ENCODE measurements around the gene ZFP3. TPM values are rescaled to one million over a fixed set of nuclear protein-coding genes. Genes with fewer than 3 reads are reported as not detected.
"Not testable (repeated sequence)": the region's sequence is repeated elsewhere in the genome, so short reads cannot be mapped to it uniquely, and the experiment has no call there.

The ZFP3 gene
- polyA plus RNA-seq, 4 donors, result 11.9 to 15.7 (median 14.4) TPM

DNA sequence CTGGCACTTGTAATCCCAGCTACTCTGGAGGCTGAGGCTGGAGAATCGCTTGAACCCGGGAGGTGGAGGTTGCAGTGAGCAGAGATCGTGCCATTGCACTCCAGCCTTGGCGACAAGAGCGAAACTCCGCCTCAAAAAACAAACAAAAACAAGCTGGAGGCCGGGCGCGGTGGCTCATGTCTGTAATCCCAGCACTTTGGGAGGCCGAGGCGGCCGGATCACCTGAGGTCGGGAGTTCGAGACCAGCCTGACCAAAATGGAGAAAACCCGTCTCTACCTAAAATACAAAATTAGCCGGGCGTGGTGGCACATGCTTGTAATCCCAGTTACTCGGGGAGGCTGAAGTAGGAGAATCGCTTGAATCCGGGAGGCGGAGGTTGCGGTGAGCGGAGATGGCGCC is 992 bp upstream of the ZFP3 start:
- not testable (repeated sequence) for DNase-seq (ENCODE audit: low read depth in 4 of 4, low spot score in 2 of 4)

DNA sequence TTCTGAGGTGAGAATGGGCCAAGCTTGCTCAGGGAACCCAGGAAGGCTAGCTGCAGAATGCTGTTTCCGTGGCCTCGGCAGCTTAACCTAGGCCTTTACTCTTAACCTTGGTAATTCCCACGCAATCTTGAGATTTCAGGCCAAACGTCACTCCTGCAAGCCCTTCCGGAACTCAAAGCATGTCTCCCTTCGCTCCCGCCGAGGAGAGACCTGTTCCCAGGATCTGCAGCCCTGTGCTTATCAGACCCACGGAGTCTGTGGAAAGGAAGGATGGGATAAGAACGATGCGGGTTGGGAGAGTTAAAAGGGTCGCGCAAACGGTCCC is 524 bp upstream of the ZFP3 start:
- DNase-seq (ENCODE audit: low read depth in 4 of 4, low spot score in 2 of 4), result no peak

DNA sequence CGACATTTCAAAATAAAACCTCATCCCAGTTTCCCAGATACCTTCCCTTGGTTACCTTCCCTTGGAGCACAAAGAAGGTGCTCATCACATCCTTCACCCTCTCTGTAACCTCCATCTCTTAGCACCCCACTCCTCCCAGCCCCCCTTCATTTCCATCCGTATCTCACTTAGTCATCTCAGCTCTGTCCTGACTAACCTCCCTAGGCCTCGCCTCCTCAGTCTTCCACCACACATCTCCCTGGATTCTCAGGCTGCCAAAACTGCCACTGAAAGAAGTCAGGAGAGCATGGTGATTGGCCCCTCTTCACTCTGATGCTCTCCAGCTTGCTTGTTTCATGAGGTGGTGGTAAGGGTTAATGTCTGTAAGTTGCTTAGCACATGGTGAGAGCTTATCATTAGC is 2.3 kb downstream of the ZFP3 start:
- DNase-seq (ENCODE audit: low read depth in 4 of 4, low spot score in 2 of 4), result no peak

DNA sequence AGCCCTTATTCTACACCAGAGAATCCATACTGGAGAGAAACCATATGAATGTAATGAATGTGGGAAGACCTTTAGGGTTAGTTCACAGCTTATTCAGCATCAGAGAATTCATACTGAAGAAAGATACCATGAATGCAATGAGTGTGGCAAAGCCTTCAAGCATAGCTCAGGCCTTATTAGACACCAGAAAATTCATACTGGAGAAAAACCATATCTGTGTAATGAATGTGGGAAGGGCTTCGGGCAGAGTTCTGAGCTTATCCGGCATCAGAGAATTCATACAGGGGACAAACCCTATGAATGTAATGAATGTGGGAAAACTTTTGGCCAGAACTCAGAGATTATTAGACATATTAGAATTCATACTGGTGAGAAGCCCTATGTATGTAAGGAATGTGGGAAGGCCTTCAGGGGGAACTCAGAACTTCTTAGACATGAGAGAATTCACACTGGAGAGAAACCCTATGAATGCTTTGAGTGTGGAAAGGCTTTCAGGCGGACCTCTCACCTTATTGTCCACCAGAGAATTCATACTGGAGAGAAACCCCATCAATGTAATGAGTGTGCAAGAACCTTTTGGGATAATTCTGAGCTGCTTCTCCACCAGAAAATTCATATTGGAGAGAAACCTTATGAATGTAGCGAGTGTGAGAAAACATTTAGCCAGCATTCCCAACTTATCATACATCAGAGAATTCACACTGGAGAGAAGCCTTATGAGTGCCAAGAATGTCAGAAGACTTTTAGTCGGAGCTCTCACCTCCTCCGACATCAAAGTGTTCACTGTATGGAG is 14.1 kb downstream of the ZFP3 start:
- DNase-seq (ENCODE audit: low read depth in 4 of 4, low spot score in 2 of 4), result no peak

DNA sequence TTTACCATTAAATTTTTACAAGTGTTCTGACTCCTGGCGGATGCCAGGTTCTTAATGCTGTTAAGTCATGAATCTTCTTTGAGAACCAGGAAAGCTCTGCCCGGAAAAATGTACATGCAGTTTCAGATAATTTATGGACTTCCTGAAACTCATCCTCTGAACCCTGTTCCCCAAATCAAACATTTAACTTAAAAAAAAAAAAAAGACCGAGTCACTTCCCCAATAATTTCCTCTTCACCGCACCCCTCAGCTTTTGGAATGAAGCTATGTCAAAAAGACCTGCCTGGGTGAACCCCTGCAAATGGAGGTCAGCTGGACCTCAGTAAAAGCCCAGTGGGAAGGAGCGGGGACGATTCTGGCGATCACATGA is 18.4 kb downstream of the ZFP3 start:
- DNase-seq (ENCODE audit: low read depth in 4 of 4, low spot score in 2 of 4), result no peak

DNA sequence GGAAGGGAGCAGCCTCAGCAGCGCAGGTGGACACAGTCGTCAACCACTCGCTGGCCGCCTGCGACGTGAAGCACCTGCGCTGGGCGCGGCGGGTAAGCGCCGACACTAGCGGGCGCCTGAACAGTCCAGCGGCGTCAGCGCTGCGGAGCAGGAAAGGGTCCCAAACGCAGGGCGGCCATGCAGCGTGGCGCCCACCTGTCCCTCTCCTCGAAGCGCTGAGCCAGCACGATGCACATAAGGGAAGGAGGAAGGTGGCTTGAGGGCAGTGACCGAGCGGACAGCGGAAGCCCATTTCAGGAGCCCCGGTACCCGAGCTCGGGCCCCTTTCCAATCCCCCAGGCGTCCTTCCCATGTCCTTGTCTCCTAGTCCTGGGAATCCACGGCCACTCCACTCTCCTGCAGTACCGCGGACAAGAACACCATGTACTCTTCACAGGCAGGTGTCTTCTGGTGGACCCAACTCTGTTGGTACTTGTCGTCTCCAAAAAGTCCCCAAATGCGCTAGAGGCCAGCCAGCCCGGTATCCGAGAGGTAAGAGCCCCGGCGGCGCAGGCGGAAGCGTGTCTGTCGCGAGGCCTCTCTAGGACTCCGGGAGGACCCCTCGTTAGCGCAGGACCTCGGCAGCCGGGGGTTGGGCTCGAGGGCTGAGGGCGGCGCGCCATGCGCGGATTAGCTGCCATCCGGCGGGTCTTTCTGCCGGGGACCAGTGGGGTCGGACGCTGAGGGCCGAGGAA is 19.0 kb downstream of the ZFP3 start:
- peak in 1 of 4 donors; percentile 75 for DNase-seq (ENCODE audit: low read depth in 4 of 4, low spot score in 2 of 4)

DNA sequence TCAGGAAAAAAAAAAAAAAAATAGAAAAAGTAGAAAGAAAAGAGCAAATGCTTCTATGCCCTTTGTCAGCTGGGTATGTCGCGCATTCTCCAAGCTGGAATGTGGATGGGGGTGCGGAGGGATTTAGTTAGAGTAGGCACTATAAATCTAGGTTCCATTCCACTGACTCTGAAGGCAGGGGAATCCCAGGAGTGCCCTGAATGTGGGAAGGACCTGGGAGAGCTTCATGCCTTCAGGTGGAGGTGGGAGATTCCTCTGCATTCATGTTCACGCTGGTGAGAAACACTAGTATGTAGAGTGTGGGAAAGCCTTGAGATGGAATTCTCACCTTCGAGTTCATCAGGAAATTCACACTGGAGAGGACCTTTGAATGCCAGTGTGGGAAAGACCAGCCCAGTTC is 21.0 kb downstream of the ZFP3 start:
- DNase-seq (ENCODE audit: low read depth in 4 of 4, low spot score in 2 of 4), result no peak

DNA sequence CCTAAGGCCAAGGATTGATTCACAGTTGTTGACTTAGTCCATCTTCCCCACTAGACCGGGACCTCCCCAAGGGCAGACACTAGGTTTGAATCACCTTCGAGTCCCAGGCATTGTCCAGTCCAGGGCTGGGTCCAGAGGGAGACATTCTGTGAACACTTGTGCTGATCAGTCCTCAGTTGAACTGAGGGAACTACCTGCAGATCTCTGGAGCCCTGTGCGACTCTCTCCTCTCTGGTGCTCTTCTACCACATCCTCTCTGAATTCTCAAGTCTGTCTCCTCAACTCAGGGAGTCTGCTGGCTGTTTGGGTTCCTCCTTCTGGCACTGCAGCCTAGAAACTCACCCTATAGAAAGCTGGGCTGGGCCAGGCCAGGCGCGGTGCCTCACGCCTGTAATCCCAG is 22.6 kb downstream of the ZFP3 start:
- no peak for DNase-seq (ENCODE audit: low read depth in 4 of 4, low spot score in 2 of 4)

DNA sequence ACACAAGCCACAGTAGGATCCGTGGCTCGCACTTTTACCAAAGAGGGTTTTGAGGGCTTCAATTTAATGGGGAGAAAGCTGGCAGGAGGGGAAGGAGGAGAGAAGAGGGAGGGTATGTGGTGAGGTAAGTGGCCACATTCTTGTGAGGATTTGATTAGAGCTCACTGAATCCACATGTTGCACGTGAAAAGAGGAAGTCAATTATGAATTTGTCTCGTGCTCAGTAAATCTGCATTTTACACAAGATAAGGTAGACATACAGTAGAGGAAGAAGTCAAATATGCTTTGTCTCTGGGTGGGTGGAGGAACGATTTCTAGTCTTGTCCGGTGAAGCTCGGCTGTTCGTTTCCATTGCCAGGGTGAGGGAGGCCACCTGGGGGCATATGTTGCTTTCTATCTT is 32.5 kb downstream of the ZFP3 start:
- DNase-seq (ENCODE audit: low read depth in 4 of 4, low spot score in 2 of 4), result no peak

DNA sequence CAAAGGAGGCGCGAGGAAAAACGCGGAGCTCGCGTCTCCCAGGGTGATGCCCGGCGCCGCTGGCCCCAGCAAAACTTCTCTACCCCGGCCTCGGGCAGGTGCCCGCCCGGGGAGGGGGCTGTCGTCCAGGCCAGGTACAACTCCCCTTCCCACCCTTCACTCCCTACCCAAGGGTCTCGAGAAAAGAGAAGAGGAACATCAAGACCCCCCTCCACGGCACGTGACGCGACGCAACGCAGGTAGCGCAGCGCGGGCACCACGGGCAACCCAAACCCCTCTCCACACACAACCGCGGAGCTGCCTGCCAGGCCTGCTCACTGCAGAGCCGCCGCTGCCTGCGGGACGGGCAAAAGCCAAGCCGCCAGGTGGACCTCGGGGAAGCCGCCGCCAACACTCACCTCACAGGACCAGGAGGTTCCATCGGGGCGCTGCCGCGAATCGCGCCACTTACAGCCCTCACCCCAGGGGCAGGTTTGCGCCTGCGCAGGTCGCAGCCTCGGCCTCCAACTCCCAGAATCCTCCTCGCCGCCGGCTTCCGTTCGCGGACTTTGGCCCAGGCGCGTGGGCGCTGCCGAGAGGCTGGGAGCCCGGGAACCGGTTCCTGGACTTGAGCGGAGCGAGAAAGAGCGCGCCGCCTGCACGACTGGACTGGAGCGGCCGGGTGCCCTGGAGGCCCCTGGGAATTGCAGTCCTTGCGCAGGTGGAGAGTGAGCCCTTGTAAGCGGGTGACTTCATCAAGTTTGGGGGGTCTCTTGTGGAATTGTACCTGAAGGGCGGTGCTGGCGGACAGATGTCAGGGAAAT is 33.3 kb downstream of the ZFP3 start, which contains the start of gene ZNF232:
TSS of gene ZNF232 (minus strand) at position 477 of the 803 bp plus-strand sequence. CDS start at position 421, 56 bp downstream.
- peak in 3 of 4 donors; percentile 86 to 95 (median 90) for DNase-seq (ENCODE audit: low read depth in 4 of 4, low spot score in 2 of 4)

DNA sequence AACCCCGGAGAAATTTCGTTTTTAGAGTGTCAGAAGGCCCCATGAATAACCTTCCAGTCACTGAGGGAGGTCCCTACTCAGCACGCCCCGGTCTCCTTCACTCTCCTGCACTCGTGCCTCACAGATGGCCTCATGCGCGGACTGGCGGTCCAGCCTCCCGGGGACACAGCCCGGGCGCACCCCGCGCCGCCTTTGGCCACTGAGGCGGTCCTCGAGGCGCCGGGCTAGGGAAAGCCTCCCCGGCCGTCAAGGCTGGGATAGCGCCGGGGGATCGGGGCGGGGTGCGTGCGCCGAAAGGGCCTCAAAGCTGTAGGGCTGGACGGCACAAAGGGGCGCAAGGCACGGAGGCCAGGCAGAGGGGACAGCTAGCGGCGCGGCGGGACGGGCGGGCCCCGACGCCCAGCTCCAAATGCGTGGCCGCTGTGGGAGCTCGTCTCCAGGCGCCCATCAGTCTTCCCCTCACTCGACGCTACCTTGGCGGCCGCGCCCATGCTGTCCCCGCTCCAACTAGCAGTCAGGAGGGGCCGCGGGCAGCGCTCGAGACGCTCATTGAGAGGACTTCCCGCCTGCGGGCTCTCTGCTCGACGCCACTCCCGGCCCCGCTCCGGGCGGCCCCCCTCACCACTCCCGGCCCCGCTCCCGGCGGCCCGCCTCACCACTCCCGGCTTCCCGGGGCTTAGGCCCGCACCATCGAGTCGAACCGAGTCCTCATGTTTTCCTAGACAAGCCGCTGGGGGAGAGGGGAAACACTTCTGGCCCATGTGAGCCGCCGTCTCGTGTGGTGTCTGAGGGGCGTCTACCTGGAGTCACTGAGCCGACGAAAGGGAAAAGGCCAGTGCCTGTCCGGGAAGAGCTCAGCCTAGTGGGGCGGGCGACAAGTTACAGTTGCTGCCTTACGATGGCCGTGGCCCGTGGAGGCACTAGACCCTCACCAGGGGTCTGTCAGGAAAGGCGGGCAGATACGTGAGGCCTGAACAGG is 37.7 kb downstream of the ZFP3 start, which contains the start of gene USP6:
TSS of gene USP6 (plus strand) at position 360 of the 979 bp plus-strand sequence. CDS start 14,336 bp downstream, outside the sequence.
- DNase-seq (ENCODE audit: low read depth in 4 of 4, low spot score in 2 of 4), result peak in 1 of 4 donors; percentile 47

DNA sequence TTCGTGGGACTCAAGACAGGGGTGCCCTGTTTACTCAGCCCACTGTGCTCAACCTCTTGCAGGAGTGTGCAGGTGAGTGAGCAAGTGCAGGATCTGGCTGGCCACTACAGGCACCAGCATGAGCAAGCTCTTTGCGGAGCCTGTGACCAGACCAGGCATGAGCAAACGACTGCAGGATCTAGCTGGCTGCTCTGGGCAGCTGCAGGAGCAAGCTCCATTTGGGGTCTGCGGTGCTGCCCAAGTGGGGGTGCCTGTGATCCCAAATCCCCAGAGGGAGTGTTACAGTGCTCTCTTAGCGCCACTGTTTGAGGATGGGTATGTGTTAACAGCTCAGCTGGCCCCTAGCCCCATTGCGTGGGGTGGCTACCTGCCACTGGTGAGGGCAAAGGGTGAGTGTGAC is 40.0 kb downstream of the ZFP3 start:
- no peak for DNase-seq (ENCODE audit: low read depth in 4 of 4, low spot score in 2 of 4)

DNA sequence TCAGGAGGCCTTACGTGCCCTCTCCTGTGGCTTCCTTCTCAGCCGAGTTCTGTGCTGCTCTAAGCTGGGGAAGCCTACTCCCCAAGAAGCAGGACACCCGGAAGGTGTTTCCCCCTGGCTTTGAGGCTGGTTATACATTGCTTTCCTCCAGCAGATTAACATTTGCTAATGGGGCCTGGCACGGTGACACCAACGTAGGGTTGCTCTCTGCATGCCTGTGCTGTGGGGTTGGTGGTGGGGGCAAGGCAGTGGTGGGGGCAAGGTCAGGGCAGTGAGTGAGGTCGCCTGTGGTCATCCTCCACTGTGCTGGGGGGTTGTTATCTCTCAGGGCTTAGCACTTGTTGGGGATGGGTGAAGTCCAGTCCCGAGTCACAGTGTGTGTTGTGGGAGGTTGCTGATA is 41.8 kb downstream of the ZFP3 start:
- no peak for DNase-seq (ENCODE audit: low read depth in 4 of 4, low spot score in 2 of 4)

DNA sequence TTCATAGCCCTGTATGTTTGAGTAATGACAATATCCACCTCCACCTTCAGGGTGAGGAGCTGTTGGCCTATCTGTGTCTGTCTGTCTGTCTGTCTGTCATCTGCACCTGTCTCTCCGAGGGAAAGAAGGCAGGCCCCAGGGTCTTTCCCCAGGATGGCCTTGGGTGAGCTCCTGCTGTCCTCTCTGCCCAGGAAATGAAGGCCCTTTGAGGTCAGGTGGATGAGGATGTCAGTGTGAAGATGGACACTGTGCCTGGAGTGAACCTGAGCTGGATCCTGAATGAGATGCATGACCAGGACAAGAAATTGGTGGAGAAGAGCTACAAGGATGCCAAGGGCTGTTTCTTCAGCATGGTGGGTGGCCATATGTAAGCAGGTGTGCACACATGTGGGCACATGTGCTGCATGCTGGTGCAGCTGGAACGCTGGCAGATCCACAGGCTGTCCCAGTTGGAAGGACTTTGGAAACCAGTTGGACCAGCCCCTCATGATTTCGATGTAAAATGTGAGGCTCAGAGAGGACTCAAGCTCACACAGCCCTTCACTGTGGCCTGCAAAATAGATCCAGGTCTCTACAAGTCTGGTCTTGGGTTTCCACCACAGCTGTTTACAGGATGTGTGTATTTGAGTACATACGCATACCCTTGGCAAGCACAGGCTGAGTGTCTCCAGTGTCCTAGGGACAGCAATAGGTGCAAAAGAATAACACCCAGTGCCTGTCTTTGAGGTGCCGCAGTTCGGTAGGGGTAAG is 42.3 kb downstream of the ZFP3 start:
- not testable (repeated sequence) for DNase-seq (ENCODE audit: low read depth in 4 of 4, low spot score in 2 of 4)

DNA sequence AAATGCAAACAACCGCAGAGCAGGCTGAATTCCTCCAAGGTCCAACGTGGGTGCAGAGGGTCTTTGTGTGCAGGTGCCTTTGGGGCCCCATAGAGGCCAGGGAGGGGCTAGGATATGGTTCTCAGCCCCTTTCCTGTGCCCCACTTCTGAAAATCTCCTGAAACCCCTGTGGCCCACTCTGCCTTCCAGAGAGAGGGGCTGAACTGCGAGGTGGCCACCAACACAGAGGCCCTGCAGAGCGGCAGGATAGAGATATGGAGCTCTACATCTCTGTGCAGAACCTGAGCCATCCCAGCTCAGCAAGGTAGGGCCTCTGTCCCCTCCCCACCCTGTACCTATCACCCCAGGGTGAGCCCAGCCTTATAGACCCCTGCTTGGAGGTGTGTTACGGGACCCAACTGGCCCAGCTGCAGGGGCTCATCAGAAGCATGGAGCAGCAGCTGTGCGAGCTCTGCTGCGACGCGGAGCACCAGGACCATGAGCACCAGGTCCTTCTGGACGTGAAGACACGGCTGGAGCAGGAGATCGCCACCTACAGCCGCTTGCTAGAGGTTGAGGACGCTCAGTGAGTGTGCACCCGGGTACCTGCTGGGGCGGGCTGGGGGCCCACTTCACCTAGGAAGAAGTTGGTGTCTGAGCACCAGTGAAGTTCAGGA is 43.0 kb downstream of the ZFP3 start:
- no peak for DNase-seq (ENCODE audit: low read depth in 4 of 4, low spot score in 2 of 4)

DNA sequence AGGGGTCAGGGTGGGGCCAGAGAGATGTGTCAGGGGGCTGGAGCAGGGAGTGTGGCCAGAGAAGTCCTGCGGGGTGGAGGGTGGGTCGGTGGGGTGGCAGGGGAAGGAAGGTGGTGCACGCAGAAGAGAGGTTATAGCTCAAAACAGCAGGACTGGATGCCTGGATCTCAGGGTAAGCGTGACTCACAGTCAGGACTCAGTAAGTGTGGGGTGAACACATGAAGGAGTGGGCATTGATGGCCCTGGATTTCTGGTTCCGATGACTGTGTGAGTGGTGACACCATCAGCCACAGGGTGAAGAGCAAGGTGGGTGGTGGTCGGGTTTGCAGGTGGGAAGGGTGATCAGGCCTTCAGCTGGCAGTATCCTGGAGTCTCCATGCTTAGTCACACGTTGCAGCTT is 43.8 kb downstream of the ZFP3 start:
- not testable (repeated sequence) for DNase-seq (ENCODE audit: low read depth in 4 of 4, low spot score in 2 of 4)

DNA sequence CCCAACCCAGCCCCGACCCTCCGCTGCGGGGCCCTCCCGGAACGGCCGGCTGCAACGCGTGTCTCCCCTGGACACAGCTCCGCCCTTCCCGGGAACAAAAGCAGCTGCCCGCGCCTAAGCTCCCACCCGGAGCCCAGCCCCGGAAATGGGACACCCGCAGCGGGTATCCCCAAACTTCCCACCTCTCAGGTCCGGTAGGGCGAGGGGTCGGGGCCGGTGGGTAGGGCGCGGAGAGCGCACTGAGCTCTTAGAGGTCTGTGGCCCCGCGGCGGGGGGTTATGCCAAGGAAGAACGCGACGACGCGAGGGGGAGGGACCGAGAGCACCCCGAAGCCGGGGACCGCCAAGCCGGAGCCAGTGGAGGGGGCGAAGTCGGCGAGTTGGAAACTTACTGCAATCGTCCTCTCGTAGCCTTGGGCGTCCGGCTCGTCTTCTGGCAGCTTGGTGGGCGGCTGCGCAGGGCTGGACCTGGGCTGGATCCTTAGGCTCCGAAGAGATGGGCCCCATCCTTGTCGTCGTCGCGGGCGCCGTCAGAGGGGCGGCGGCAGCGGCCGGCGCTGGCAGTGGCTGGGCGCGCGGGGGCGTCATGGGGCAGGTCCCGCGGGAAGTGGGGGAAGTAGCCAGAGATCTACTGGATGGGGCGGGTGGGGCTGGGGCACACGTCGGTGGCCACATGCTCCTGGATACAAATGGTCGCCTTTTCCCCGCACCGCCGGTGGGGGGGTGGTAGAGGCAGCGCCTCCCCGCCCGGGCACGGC is 44.5 kb downstream of the ZFP3 start:
- no peak for DNase-seq (ENCODE audit: low read depth in 4 of 4, low spot score in 2 of 4)
